Kidney capillary endothelial cell (primary cell): ENCODE measurements around the gene IL17RC.

Experiments
- DNase-seq: peaks from one replicate; pipeline ENCODE4 v3.0.0-alpha.2; 2018; ENCODE audit warnings: low spot score

The IL17RC gene

GRCh38 chr3:9946112-9947024 is 29.5 kb downstream of the IL17RC start:
- DNase-seq: peak; percentile 93

DNA sequence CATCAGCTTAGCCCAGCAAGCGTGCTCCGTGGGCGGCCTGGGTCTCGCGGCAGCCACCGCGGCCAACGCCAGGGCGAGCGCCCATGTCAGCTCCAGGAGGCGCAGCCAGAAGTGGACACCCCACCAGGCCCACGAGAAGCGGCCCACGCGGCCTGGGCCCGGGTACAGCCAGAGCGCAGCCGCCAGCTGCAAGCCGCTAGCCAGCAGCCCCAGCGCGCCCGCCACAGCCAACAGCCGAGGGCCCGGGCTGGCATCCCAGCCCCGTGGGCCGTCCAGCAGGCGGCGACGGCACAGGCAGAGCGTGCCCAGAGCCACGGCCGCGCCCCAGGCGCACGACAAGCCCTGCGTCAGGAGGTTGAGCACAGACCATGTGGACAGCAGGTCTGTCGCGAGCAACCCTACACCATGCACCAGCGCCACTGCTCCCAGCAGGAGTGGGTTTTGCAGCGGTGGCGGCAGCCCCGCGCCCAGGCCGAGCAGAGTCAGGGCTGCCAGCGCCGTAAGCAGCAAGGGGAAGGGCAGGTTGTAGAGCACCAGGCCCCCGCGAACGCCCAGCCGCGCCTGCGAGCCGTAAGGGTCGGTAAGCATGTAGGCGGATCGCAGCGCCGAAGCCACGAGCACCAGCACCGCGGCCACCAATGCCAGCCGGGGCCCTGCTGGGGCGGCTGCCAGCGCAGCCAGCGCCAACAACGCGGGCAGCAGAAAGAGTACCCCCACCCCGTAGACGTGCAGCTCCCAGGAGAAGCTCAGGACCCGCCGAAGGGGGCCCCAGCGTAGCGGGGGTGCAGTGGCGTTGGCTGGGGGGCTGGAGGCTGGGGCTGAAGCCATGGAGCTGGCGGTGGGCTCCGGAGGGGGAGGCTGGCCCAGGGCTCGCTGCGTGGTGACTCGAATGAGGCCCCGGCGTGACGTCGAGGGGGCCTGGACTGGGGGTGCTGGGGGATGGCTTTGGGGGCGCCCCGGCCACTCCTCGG is 30.4 kb downstream of the IL17RC start:
- peak; percentile 78 for DNase-seq

DNA sequence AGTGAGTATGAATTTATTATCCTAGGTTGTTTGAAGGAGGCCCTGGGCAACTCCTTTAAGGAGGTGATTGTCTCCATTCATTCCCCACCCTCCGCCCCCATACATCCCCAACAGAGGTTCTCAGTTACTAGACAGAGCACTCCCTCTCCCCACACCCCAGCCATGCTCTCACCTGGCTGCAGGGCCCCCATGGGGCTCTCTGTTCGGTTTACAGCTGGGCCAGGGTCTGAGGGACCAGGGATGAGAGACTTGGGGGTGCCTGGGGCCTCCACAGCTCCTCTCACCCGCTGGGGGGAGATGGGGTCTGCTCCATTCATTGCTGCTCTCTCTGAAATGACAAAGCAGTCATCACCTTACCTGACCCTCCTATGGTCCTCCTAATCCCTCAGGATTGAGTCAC is 31.7 kb downstream of the IL17RC start:
- DNase-seq: no peak

- no peak for DNase-seq
Measured at GRCh38 chr3:9949115-9949514, 32.2 kb downstream of the IL17RC start.

DNA sequence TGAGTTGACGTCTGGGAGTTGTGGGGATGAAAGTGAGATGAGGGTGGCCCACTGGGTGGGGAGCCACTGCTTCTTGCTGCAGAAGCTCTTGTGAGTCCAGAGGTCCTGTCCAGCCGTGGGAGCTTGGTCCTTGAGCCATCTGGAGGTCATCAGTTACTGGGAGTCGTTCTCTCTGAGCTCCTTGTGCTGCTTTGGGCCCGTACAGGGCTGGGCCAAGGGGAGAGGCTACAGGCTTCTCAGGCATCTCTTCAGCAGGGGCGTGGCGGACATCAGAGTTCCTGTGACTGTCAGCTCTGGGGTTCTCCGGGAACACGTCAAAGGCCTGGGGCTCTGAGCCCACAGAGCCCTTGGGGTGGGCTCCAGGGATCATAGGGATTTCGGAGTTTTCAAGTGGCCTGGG is 32.7 kb downstream of the IL17RC start:
- no peak for DNase-seq

GRCh38 chr3:9951126-9951525 is 34.2 kb downstream of the IL17RC start:
- DNase-seq: no peak

DNA sequence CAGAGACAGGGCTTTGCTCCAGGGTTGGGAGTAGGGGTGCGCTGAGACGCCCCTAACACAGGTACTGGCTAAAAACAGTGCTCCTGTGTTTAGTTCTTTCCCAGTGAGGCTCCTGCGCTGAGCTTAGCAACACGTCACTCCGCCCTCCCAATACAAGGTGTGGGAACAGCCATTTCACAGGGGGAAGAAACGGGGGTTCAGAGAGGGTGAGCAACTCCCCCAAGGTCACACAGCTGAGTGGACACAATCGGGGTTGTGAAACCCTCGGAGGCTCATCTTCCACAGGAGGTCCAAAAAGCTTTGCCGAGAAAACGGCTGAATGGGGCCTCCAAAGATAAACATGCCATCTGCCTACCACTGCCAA is 34.7 kb downstream of the IL17RC start:
- DNase-seq: no peak

DNA sequence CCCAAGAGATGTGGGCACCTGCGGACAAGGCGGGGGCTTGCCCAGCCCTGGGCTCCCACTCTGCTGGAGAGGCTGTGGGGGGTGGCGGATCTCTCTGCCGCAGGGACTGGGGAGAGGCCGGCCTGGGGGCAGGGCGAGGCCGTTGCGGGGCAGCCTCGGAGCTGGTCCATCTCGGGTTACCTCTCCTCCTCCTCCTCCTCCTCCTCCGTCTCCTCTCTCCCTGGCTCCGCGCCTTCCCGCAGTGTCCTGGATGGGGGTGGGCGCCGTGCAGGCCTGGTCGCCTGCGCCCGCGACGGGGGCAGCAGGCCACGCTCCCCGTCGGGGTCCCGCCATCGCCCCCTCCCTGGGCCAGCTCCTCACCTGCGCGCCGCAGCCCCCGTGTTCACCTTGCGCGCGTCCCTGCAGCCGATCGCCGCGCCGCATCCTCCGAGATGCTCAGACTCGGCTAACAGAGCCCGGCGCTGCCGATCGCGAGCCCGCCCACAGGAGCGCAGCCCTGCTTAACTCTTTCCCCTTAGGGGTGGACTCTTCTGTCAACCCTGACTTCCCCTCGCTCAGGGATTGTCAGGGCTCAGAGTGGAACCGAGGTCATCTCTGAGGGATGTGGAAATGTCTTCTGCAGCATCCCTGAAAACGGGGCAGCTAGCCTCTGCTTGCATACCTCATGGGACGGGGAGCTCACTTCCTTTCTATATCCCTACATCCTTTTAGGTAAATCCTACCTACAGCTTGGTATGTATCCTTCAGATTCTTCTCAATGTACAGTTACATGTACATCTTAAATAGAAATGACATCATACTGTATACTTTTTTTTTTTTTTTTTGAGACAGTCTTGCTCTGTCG is 35.3 kb downstream of the IL17RC start, which contains the start of gene PRRT3:
Gene PRRT3, minus strand, starts transcription at position 447 of the 844 bp plus-strand sequence. CDS start 2,293 bp downstream, outside the sequence.
- DNase-seq: no peak

- DNase-seq: no peak
Measured at GRCh38 chr3:9955067-9955502, 38.2 kb downstream of the IL17RC start.

DNA sequence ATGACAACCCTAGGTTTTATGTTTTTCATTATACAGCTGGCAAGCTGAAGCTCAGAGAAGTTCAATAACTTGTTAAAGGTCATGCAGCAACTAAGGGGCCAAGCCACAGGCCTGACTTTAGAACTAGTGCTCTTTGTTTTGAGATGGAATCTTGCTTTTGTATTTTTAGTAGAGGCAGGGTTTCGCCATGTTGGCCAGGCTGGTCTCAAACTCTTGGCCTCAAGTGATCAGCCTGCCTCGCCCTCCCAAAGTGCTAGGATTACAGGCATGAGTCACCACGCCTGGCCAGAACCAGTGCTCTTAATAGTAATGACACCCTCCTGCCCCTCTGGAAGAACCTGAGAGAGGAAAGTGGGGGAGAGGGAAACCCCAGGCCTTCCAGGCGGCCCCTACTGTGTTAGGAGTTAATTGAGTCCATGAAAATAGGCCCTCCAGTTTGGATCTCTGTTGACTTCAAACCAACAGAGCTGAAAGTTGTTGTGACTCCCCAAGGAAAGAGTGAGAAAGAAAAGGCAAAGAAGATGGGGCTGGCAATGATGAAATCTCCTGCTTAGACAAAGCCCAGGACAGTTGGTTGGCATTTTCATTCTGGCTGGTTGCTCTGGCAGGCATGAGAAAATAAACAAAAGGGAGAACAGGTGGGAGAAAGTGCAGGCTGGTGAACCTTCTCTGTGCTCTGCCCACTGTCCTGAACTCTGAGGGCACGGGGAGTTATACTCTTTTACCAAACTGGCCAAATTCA is 38.9 kb downstream of the IL17RC start:
- no peak for DNase-seq

DNA sequence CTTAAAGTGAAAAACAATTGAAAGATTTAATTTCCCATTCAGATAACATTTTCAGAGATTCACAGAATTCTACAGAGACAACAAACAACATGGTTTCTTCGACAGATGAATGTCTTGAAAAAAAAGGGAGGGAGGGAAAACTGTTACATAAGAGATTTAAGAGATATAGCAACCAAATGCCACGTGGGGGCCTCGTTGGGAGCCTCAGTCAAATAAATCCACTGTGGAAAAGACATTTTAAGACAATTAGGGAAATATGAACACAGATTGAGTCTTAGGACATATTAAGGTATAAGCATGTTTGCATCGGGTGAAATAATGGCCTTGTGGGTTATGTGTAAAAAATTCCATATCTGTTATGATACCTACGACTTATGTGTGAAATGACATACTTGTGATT is 40.3 kb downstream of the IL17RC start:
- no peak for DNase-seq

DNA sequence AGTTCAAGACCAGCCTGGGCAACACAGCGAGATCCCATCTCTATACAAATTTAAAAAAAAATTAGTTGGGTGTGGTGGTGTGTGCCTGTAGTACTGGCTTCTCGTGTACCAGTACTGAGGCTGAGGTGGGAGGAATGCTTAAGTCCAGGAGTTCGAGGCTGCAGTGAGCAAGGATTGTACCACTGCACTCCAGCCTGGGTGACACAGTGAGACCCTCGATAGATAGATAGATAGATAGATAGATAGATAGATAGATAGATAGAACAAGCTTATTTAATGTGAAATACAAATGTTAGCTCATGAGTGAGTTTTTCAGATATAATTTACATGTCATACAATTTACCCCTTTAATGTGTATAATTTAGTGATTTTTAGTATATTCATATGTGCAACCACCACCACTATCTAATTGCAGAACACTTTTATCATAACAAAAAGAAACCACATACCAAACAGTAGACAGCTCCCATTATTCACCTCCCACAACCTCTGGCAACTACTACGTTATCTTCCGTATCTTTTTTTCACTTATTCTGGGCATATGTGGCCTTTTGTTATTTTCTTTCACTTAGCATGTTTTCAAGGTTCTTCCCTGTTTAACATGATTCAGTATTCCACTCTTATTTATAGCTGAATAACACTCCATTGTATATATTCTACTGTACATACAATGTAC is 48.4 kb downstream of the IL17RC start:
- DNase-seq: no peak

DNA sequence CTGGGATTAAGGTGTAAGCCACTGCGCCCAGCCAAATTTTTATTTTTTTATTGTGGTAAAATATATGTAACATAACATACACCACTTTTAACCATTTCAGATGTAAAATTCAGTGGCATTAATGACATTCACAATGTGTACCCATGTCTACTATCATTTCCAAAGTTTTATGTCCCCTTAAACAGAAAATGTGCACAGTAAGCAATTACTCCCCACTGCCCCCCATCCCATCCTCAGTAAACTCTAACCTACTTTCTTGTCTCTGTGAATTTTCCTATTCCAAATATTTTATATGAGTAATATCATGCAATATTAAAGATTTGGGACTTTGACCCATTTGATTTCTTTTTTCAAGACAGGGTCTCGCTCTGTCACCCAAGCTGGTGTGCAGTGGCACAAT is 49.9 kb downstream of the IL17RC start:
- DNase-seq: no peak

DNA sequence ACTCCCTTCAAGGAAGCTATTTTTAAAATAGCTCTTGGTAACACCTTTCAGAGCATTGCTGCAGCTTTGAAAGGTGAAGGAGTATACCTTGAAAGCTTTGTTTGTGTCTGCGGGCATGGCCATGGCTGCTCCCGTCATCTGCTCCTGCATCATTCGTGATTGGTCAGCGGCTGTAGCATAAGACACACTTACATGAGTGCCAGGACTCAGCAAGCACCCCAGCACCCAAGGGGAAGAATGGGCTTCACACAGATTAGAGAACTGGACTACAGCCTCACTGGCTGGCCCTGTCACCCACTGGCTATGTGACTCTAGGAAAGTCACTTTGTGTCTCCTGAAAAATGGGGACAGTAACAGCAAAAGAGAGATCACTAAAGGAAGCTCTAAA is 52.7 kb downstream of the IL17RC start:
- no peak for DNase-seq

GRCh38 chr3:9970020-9970652 is 53.2 kb downstream of the IL17RC start:
- DNase-seq: no peak

GRCh38 chr3:9976721-9977709 is 60.1 kb downstream of the IL17RC start:
- peak; percentile 96 for DNase-seq

GRCh38 chr3:9978710-9979305 is 61.9 kb downstream of the IL17RC start:
- no peak for DNase-seq

DNA sequence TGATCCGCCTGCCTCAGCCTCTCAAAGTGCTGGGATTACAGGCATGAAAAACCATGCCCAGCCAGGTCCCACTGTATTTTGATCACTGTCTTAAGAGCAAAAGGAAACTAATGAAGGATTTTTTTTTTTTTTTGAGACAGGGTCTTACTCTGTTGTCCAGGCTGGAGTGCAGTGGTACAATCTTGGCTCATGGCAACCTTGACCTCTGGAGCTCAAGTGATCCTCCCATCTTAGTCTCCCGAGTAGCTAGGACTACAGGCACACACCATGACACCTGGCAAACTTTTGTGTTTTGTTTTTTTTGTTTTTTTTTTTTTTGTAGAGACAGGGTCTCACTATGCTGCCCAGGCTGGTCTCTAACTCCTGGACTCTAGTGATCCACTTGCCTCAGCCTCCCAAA is 63.4 kb downstream of the IL17RC start:
- no peak for DNase-seq
